GM20431 (cell line): ENCODE results near the gene IFT80.

Source experiments
- in situ Hi-C: fragments of 300-500 bp; cut with MseI, MboI; formaldehyde crosslinking; loops from one replicate; pipeline ENCODE4 v1.15.0; 2020; ENCODE audit warnings: low sequenced_read_pairs; ENCODE audit not compliant: unreplicated experiment

The IFT80 gene

GRCh38 chr3:160221019-160221418 lies 178.0 kb downstream of the IFT80 start:
- in situ Hi-C loops, result no loop called here

GRCh38 chr3:160220038-160220437 lies 179.0 kb downstream of the IFT80 start:
- in situ Hi-C loops, result no loop called here

- in situ Hi-C loops, result no loop called here
Observed at GRCh38 chr3:160218136-160218535, 180.9 kb downstream of the IFT80 start.

- in situ Hi-C loops, result no loop called here
Observed at GRCh38 chr3:160217675-160218074, 181.3 kb downstream of the IFT80 start.

- in situ Hi-C loops, result no loop called here
Observed at GRCh38 chr3:160213191-160213590, 185.8 kb downstream of the IFT80 start.

GRCh38 chr3:160210799-160211221 lies 188.2 kb downstream of the IFT80 start:
- in situ Hi-C loops, result no loop called here

- in situ Hi-C loops, result no loop called here
Observed at GRCh38 chr3:160210341-160210740, 188.7 kb downstream of the IFT80 start.
